D721Med (cell line): ENCODE data around the gene EEF1G.
"Not testable (repeated sequence)": the region's sequence is repeated elsewhere in the genome, so short reads cannot be mapped to it uniquely, and the experiment has no call there.

Experiments
- DNase-seq: peaks from one replicate; pipeline ENCODE4 v3.0.0; 2011; ENCODE audit warnings: low spot score; ENCODE audit not compliant: insufficient read length
- FAIRE-seq: peaks from 2 replicates; lab custom pipeline; 2011; peaks lifted over from hg19 to GRCh38; lab: Jason Lieb, UNC
- TF ChIP-seq, protein P1 (sequence below): IDR thresholded peaks from 2 replicates; pipeline ENCODE4 v1.5.1; 2012; ENCODE audit warnings: mild to moderate bottlenecking, control low read depth; ENCODE audit not compliant: insufficient read depth; ENCODE audit errors: missing control alignments

Gene EEF1G

DNA sequence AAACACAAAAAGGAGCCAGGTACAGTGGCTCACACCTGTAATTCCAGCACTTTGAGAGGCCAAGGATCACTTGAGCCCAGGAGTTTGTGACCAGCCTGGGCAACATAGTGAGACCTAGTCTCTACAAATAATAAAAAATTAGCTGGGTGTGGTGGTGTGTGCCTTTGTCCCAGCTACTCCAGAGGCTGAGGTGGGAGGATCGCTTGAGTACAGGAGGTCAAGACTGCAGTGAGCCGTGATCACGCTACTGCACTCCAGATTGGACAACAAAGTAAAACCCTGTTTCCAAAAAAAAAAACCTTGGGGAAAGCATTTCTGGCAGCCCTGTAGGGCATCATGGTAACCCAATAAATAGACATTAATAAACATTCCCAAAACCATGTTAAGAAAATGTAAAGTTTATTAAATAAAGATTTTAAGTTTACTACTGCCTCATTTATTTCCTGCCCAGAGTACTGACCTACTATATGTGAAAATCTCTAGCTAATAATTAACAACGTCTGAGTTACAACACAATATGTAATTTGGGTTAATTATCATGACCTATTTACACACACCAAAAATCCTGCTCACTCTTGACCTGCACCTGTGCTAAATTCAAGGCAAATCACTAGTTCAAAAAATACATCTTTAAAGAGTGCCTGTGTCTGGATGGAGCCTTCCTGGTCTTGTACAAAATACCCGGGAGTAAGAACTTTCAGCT lies 8.4 kb downstream of the EEF1G start:
- FAIRE-seq (no peak), DNase-seq (no peak)

DNA sequence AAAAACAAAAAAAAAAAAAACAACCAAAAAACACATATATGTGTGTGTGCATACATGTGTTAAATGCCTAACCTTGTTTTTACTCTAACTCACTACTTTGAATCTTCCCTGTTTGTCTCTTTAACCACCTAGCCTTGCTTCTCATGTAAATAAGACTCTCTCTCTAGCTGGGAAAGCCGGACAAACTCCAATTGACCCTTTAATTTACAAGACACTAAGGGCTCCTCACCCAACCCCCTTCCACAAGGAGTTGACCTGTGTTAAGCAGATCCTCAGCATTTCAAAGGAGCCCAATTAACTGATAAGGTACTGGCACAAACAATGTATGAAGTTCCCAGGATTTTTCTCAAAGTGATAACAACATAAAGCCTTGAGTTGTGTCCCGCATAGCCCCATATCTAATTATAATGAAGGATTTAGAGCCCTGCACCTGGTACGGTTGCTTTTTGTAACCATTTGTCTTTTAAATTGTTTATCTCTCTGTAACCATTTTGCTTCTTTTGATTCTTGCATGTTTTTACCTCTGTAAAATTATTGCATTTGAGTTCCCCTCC lies 11.9 kb downstream of the EEF1G start:
- not testable (repeated sequence) for DNase-seq, FAIRE-seq

More for the DNA sequence above, 8.4 kb downstream of the EEF1G start:
- TF ChIP-seq, protein P1, sequence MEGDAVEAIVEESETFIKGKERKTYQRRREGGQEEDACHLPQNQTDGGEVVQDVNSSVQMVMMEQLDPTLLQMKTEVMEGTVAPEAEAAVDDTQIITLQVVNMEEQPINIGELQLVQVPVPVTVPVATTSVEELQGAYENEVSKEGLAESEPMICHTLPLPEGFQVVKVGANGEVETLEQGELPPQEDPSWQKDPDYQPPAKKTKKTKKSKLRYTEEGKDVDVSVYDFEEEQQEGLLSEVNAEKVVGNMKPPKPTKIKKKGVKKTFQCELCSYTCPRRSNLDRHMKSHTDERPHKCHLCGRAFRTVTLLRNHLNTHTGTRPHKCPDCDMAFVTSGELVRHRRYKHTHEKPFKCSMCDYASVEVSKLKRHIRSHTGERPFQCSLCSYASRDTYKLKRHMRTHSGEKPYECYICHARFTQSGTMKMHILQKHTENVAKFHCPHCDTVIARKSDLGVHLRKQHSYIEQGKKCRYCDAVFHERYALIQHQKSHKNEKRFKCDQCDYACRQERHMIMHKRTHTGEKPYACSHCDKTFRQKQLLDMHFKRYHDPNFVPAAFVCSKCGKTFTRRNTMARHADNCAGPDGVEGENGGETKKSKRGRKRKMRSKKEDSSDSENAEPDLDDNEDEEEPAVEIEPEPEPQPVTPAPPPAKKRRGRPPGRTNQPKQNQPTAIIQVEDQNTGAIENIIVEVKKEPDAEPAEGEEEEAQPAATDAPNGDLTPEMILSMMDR = no peak

DNA sequence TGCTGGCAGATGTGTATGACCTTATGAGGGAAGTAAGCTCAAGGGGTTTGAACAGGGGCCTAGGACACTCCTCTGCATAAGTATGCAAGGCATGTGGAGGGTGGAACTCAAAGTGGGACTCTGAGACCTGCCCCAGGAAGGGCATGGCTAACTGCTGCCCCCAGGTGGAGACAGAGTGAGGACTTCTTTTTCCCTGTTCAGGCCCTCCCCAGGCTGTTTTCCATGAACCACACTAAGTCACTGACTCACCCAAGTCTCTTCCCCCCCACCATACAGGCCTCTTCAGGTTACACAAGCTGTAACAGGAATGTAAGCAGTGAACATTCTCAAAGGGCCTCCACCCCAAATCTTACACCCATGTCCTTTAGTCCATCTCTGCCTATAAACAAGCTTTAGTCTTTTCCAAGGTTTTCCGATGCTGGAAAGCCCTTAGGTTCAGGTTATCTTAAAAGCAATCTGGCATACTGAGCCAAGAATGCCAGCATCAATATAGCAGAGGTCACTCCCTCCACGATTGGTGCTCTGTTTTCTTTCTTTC lies 13.1 kb downstream of the EEF1G start:
- DNase-seq (no peak), FAIRE-seq (no peak)
- TF ChIP-seq, protein P1 = peak; percentile 59

DNA sequence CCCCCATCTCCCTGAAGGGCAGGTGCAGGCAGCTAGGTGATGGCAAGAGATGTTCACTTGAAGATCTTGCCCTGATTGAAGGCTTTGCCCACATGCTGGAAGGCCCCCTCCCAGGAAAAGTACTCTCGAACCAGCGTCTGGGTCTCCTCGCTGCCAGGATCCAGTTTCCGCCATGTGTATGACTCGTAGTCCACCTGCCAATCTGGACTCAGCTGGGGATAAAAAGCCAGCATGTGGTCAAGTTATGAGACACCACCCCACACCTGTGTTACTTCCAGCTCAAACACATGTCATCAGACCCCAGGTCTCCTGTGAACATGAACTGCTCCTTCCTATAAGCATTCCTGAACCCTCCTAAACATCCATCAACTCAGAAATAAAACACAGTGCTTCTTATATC lies 14.1 kb downstream of the EEF1G start:
- DNase-seq, FAIRE-seq: not testable (repeated sequence)

DNA sequence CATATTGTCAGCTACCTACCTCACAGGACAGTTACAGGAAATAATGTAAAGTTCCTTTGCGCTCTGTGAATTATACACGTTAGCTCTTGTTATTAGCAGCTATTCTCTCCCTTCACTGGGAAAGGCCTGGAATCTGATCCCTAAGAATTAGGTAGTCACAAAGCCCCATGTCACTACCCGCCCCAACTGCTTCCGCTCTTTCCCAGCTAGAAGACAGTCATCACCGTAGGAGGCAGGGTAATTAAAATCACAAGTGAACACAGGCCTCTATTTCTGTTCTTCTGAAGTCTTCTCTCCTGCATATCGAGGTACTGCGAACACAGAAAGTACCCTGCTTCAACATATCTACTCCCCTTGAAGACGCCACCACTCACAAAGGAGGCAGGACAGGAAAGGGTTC lies 14.5 kb downstream of the EEF1G start:
- DNase-seq = no peak
- no peak for FAIRE-seq
- TF ChIP-seq, protein P1 = no peak

DNA sequence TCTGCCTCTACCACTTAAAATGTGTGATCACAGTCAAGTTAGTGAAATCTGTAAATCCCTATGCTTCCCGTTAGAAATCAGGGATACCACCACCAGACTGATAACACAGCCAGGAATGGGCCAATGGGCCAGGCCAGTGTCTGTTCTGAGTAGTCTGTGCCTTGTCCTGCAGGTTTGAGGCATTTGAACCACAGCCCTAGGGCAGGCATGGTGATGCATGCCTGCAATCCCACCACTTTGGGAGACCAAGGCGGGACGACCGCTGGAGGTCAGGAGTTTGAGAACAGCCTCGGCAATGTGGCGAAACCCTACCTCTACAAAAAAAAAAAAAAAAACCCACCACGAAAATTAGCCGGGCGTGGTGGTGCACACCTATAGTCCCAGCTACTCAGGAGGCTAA lies 15.0 kb downstream of the EEF1G start:
- FAIRE-seq (no peak), DNase-seq (no peak)
- TF ChIP-seq, protein P1 = no peak

DNA sequence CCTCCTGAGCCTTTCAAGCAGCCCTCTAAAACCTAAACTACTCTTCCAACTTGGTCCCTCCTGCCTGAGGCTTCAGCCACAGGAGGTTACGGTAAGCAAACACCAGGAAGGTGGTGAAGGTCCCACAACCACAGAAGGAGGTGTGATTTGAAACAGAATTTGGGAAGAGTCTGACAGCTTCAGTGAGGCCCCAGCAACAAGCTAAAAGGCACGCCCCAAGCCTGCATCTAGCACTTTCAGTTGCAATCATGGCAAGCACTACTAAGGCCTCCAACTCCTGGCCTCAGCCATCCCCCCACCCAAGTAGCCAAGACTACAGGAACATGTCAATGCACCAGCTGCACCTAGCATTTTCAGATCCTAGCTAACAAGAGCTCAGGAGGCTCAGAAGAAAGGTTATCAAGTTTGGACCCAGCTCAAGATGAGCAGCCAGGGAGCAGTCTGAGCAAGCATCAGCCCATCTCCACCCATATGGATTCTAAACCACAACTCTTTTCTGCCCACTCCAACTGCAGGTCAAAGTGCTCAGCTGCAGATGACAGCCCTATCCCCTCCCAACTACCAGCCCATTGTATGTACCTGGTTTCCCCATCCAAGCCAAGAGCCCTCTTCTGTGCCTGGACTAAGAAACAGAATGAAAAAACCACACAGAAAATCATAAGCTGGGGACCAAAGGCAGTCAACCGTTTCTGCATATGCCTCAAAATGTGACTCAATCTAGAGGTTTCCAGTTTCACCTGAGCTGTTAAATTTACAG lies 16.6 kb downstream of the EEF1G start:
- TF ChIP-seq, protein P1 = no peak
- no peak for DNase-seq
- no peak for FAIRE-seq
